Colonic mucosa (tissue), 4 donors: ENCODE measurements around the gene KRTAP10-10. TPM values are rescaled to one million over a fixed set of nuclear protein-coding genes. Genes with fewer than 3 reads are reported as not detected.
"Not testable (repeated sequence)": the region's sequence is repeated elsewhere in the genome, so short reads cannot be mapped to it uniquely, and the experiment has no call there.

Source experiments
- DNase-seq: peaks from one replicate; pipeline ENCODE4 v3.0.0-alpha.2; 2020
- H3K27ac ChIP-seq: fragments of 200-600 bp; one replicate; pipeline ENCODE4 v1.8.0; 2021
- H3K27me3 ChIP-seq: fragments of 200-600 bp; one replicate; pipeline ENCODE4 v1.8.0; 2021
- H3K36me3 ChIP-seq: fragments of 200-600 bp; one replicate; pipeline ENCODE4 v1.8.0; 2021
- H3K4me1 ChIP-seq: fragments of 200-600 bp; one replicate; pipeline ENCODE4 v1.8.0; 2021; ENCODE audit warnings: mild to moderate bottlenecking
- H3K4me3 ChIP-seq: fragments of 200-600 bp; one replicate; pipeline ENCODE4 v1.8.0; 2021
- H3K9ac ChIP-seq, 2 donors: one replicate each; pipeline ENCODE4 v1.7.0; 2013; ENCODE audit warnings: control low read depth in 2 of 2, low read depth in 2 of 2, low read length in 2 of 2
- H3K9me3 ChIP-seq: fragments of 200-600 bp; one replicate; pipeline ENCODE4 v1.8.0; 2021
- intact Hi-C: fragments of 100-400 bp; cut with DNase I; formaldehyde crosslinking; loops from one replicate; pipeline ENCODE4 v1.14.1; 2022
- total RNA-seq, 2 donors: library from RNA; stranded (reverse); fragmentation: NEBNext Ultra II Directional in 1 of 2; extraction: Animal tissue kit (Norgen Biotek cat#: 25700) in 1 of 2; gene quantifications; one replicate each; pipeline ENCODE4 v1.2.1, GENCODE V29; 2021
- TF ChIP-seq, protein P1 (sequence below): fragments of 200-600 bp; IDR thresholded peaks from one replicate; pipeline ENCODE4 v1.8.0; 2022; ENCODE audit warnings: antibody characterized with exemption, mild to moderate bottlenecking
- donor health status: healthy.
- donor health status: DM: no; HTN: no; CAD: no.
- donor health status: DM: no; HTN: no; CAD: no.

KRTAP10-10 gene
- total RNA-seq, 2 donors from 2014 or later: not detected

DNA sequence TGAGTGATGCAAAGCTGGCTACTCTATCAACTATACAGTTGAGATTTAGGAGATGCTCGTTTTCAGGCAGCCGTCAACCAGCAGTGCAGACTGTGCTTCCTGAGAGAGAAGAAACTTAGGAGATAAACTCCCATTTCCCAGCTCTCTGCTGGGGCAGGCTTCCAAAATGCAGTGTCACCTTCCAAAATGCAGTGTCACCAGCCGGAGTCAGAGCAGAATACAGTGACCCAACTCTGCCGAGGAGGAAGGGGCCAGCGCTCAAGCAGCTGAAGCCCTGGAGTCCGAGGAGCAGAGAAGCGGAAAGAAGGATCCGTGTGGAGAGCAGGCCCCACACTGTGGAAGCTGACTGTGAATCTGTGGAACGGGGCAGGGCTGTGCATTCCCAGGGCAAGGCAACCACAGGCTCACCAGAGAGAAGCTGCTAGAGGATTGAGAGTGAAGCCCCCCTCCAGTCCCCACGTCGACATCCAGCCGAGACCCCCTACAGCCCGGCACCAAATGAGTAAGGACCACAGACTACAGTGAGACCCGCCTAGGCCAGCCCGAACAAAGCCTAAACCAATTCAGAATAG, 45.5 kb downstream of the KRTAP10-10 start:
- no peaks in the 10 kb centered on the region for H3K4me1 ChIP-seq
- no peak for DNase-seq
- H3K9me3 ChIP-seq: no peaks in the 10 kb centered on the region
- intact Hi-C loops: no loop called here
- no peak overlapping the region for H3K27ac ChIP-seq
- no peak overlapping the region for H3K9ac ChIP-seq
- no peaks in the 10 kb centered on the region for H3K27me3 ChIP-seq
- TF ChIP-seq, protein P1, sequence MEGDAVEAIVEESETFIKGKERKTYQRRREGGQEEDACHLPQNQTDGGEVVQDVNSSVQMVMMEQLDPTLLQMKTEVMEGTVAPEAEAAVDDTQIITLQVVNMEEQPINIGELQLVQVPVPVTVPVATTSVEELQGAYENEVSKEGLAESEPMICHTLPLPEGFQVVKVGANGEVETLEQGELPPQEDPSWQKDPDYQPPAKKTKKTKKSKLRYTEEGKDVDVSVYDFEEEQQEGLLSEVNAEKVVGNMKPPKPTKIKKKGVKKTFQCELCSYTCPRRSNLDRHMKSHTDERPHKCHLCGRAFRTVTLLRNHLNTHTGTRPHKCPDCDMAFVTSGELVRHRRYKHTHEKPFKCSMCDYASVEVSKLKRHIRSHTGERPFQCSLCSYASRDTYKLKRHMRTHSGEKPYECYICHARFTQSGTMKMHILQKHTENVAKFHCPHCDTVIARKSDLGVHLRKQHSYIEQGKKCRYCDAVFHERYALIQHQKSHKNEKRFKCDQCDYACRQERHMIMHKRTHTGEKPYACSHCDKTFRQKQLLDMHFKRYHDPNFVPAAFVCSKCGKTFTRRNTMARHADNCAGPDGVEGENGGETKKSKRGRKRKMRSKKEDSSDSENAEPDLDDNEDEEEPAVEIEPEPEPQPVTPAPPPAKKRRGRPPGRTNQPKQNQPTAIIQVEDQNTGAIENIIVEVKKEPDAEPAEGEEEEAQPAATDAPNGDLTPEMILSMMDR: no peak
- H3K4me3 ChIP-seq: no peak overlapping the region
- H3K36me3 ChIP-seq: no peaks in the 10 kb centered on the region

DNA sequence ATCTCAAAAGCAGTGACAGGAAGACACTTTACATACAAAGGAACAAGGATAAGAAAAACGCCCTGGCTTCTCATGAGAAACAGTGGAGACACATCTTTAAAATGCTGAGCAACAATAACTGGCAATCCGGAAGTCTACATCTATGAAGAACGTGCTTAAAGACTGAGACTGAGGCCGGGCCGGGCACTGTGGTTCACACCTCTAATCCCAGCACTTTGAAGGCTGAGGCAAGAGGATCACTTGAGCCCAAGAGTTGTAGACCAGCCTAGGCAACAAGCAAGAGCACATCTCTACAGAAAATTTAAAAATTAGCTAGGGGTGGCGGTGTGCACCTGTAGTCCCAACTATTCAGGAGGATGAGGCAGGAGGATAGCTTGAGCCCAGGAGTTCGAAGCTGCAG, 46.9 kb downstream of the KRTAP10-10 start:
- Histone ChIP-seq H3K27ac (no peak overlapping the region), H3K4me1 (no peaks in the 10 kb centered on the region), H3K9me3 (no peaks in the 10 kb centered on the region), H3K4me3 (no peak overlapping the region), H3K27me3 (no peaks in the 10 kb centered on the region), H3K36me3 (no peaks in the 10 kb centered on the region), H3K9ac (no peak overlapping the region)
- intact Hi-C loops: no loop called here
- TF ChIP-seq, protein P1: no peak
- no peak for DNase-seq

DNA sequence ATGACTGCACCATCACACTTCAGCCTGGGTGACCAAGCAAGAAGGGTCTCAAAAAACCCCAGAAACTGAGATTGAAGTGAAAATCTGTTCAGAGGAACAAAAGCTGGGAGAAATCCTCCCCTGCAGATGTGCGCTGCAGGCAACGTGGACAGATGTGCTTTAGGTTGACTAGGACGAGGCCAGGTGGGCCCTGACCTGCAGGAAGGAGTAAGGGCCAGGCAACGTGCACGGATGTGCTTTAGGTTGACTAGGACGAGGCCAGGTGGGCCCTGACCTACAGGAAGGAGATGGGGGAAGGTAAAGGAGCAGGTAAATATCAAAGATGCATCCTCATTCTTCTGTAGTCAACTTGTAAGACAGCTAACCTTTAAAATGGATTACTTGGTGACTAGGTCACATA, 47.3 kb downstream of the KRTAP10-10 start:
- intact Hi-C loops: no loop called here

GRCh38 chr21:44685050-44685449, 47.9 kb downstream of the KRTAP10-10 start:
- H3K9me3 ChIP-seq, H3K4me1 ChIP-seq, DNase-seq, H3K27ac ChIP-seq, H3K36me3 ChIP-seq, intact Hi-C loops, H3K9ac ChIP-seq, H3K4me3 ChIP-seq, H3K27me3 ChIP-seq: not testable (repeated sequence)

More for the DNA sequence above, 47.3 kb downstream of the KRTAP10-10 start:
- Histone ChIP-seq H3K4me3 (no peak overlapping the region), H3K9me3 (no peaks in the 10 kb centered on the region), H3K27me3 (no peaks in the 10 kb centered on the region), H3K4me1 (no peaks in the 10 kb centered on the region), H3K9ac (no peak overlapping the region), H3K36me3 (no peaks in the 10 kb centered on the region), H3K27ac (no peak overlapping the region)
- no peak for DNase-seq
- TF ChIP-seq, protein P1: no peak

DNA sequence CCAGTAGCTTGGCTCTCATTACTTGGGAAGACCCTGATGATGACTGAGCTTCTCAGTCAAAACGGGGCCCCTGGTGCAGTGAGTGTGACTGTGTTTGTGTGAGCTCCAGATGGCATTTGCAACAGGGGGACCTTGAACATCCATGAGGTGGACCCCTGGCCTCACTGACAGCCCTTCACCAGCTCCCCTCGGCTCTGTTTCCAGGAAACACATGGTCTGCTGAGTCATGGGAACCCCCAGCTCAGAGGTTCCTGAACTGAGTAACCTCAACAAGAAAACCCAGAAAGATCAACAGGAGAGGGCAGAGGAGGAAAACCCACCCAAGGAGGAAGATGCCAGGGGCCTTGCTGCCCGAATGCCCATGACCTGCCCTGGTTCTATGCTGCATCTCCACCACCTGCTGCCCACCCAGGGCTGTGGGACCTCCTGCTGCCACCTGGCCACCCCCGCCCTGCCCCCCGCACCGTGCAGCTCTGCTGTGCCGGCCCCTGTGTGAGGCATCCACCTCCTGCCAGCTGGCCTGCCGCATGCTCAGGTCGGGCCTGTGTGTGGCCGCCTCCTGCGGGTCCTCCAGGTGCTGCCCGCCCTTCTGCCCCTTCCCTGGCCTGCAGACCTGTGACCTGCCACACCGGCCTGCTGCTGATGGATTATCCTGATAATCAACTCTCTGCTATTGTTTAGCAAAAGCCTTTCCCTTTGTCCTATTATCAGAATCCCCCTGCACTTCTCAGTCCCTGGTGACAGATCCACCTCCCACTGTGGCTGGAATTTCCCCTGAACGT, 49.0 kb downstream of the KRTAP10-10 start:
- TF ChIP-seq, protein P1: no peak
- Histone ChIP-seq H3K36me3 (no peaks in the 10 kb centered on the region), H3K4me1 (no peaks in the 10 kb centered on the region), H3K9me3 (no peaks in the 10 kb centered on the region), H3K27me3 (no peaks in the 10 kb centered on the region), H3K4me3 (no peak overlapping the region), H3K9ac (no peak overlapping the region), H3K27ac (no peak overlapping the region)
- intact Hi-C loops: no loop called here
- DNase-seq: no peak
